Measurements from ENCODE around the gene CERK. TPM values are rescaled to one million over a fixed set of nuclear protein-coding genes. Genes with fewer than 3 reads are reported as not detected.
A peak's percentile ranks its signal among the peaks of the same experiment; 100 is the strongest.

The CERK gene
- total and polyA plus RNA-seq, 2 of the 13 experiments (the other 11 are each of a cell fraction or from before 2014, with no cell fraction given) = 40.3 to 41.9 TPM

- TF ChIP-seq MIXL1 (CRISPR knock-in tag; IDR thresholded peaks at IDR 0.05) = no peak
These were observed 41.4 kb downstream of the CERK start (continued) for GRCh38 chr22:46696614-46697013.

- DNase-seq (ENCODE audit: low spot score) (no peak), ATAC-seq (peak; percentile 18; the same call in 1 of the 3 replicates), FAIRE-seq (no peak)
- no peak overlapping the region for H3K4me2 ChIP-seq (ENCODE audit: low read depth, low read length)
- TF ChIP-seq ZNF234 (CRISPR knock-in tag; conservative IDR thresholded peaks at IDR 0.05) (no peak), ZHX1 (CRISPR knock-in tag; IDR thresholded peaks at IDR 0.05; ENCODE audit: low read depth) (no peak), ZSCAN29 (CRISPR knock-in tag; conservative IDR thresholded peaks at IDR 0.05) (no peak), ZNF816 (CRISPR knock-in tag; IDR thresholded peaks at IDR 0.05; ENCODE audit: borderline replicate concordance) (no peak)
- intact Hi-C loops (cut with micrococcal nuclease; ENCODE audit: unreplicated experiment) (no loop called here), in situ Hi-C loops (cut with HindIII; ENCODE audit: extremely low pct_ligation_motif_present, low pct_unique_long_range_greater_than_20kb) (no loop called here)
- H3K4me3 ChIP-seq (replicated peaks in 1 of 3; ENCODE audit: insufficient read depth in 1 of 3, low read depth in 2 of 3, low read length in 3 of 3) = no peak overlapping the region
- no peaks in the 10 kb centered on the region for H3K79me2 ChIP-seq (ENCODE audit: insufficient read depth, low read length)
- ChIA-PET POLR2A (no interaction called here), CTCF (ENCODE audit: low intra/inter-chr PET ratio, low total read pairs) (no interaction called here)
- no peak overlapping the region for H2AFZ ChIP-seq (ENCODE audit: low read length)
- H3K36me3 ChIP-seq (replicated peaks in 1 of 2; ENCODE audit: control insufficient read depth in 1 of 2, insufficient read depth in 2 of 2, low read length in 2 of 2) = peaks cover 22 to 76% of the 10 kb centered on the region in 2 experiments; a peak in 4 of 5 replicates
- BruUV-seq (replicated peaks) = no TSS peak
- no peaks in the 10 kb centered on the region for H3K27me3 ChIP-seq (ENCODE audit: control insufficient read depth in 1 of 2, insufficient read depth in 2 of 2, low read length in 2 of 2)
- no peak overlapping the region for H3K9ac ChIP-seq (ENCODE audit: insufficient read depth, low read depth, low read length)
- no peaks in the 10 kb centered on the region for H4K20me1 ChIP-seq (ENCODE audit: insufficient read depth, low read length)
- H3K4me1 ChIP-seq (ENCODE audit: insufficient read depth, low read length) = no peaks in the 10 kb centered on the region
- no peaks in the 10 kb centered on the region for H3K9me3 ChIP-seq (ENCODE audit: low read length)
- no peak overlapping the region for H3K27ac ChIP-seq (ENCODE audit: extremely low read length, insufficient read depth, low read length)
- WGBS (ENCODE audit: low lambda C conversion rate) = 100% methylated on average over 3 of the region's 11 CpGs
These were observed 41.9 kb downstream of the CERK start for GRCh38 chr22:46696229-46696518.

Measured in HepG2 (cell line).